Loucy (cell line): Measurements from ENCODE around the gene PADI4.
"Not testable (repeated sequence)": the region's sequence is repeated elsewhere in the genome, so short reads cannot be mapped to it uniquely, and the experiment has no call there.

Experiments used
- H2AFZ ChIP-seq: fragments of 200-600 bp; sonication (generic); 2 replicates; pipeline ENCODE4 v1.6.0; 2016; ENCODE audit warnings: antibody characterized with exemption, mild to moderate bottlenecking, low read length, moderate library complexity
- H3F3A ChIP-seq: fragments of 200-600 bp; 2 replicates; pipeline ENCODE4 v1.6.0; 2016; ENCODE audit warnings: antibody characterized with exemption, low read depth, mild to moderate bottlenecking
- H3K27me3 ChIP-seq: fragments of 200-600 bp; sonication (generic); 2 replicates; pipeline ENCODE4 v1.6.1; 2014; ENCODE audit warnings: low read length, mild to moderate bottlenecking; ENCODE audit not compliant: insufficient read depth, poor library complexity, severe bottlenecking
- H3K36me3 ChIP-seq: fragments of 200-600 bp; sonication (generic); 2 replicates; pipeline ENCODE4 v1.6.1; 2016; ENCODE audit warnings: low read length; ENCODE audit not compliant: insufficient read depth
- H3K4me1 ChIP-seq: fragments of 200-600 bp; sonication (generic); 2 replicates; pipeline ENCODE4 v1.5.1; 2014; ENCODE audit warnings: low read length, mild to moderate bottlenecking; ENCODE audit not compliant: insufficient read depth, poor library complexity, severe bottlenecking
- H3K4me2 ChIP-seq: fragments of 200-600 bp; sonication (generic); 2 replicates; pipeline ENCODE4 v1.6.0; 2014; ENCODE audit warnings: antibody characterized with exemption, low read length, low read depth, mild to moderate bottlenecking; ENCODE audit not compliant: poor library complexity, severe bottlenecking
- H3K4me3 ChIP-seq: fragments of 200-600 bp; sonication (generic); 2 replicates; pipeline ENCODE4 v1.5.1; 2014; ENCODE audit warnings: low read length, mild to moderate bottlenecking, mixed read lengths; ENCODE audit not compliant: poor library complexity, severe bottlenecking
- H3K79me2 ChIP-seq: fragments of 200-600 bp; sonication (generic); 2 replicates; pipeline ENCODE4 v1.6.1; 2014; ENCODE audit warnings: low read length; ENCODE audit not compliant: insufficient read depth
- H3K9ac ChIP-seq: fragments of 200-600 bp; sonication (generic); 2 replicates; pipeline ENCODE4 v1.6.0; 2014; ENCODE audit warnings: mild to moderate bottlenecking, low read depth, low read length, moderate library complexity; ENCODE audit not compliant: poor library complexity, severe bottlenecking
- H3K9me2 ChIP-seq: fragments of 200-600 bp; sonication (generic); replicated peaks from 2 replicates; pipeline ENCODE4 v1.6.1; 2016; ENCODE audit warnings: low read depth, low read length, mixed read lengths
- H3K9me3 ChIP-seq: fragments of 200-600 bp; sonication (generic); 2 replicates; pipeline ENCODE4 v1.6.1; 2014; ENCODE audit warnings: mild to moderate bottlenecking, antibody characterized with exemption, low read length, low read depth; ENCODE audit not compliant: insufficient read depth
- H4K20me1 ChIP-seq: fragments of 200-600 bp; sonication (generic); 2 replicates; pipeline ENCODE4 v1.6.0; 2014; ENCODE audit warnings: antibody characterized with exemption, low read length, mild to moderate bottlenecking; ENCODE audit not compliant: insufficient read depth, poor library complexity, severe bottlenecking
- EZH2phosphoT487 ChIP-seq: fragments of 200-600 bp; IDR thresholded peaks from 2 replicates; pipeline ENCODE4 v1.6.1; 2018; ENCODE audit warnings: antibody characterized with exemption, mild to moderate bottlenecking, moderate library complexity, borderline replicate concordance
- TF ChIP-seq, protein P1 (sequence below): fragments of 200-600 bp; sonication (generic); conservative IDR thresholded peaks from 2 replicates; pipeline ENCODE4 v1.5.1; 2014; ENCODE audit warnings: mild to moderate bottlenecking, antibody characterized with exemption, low read length

PADI4 gene

DNA sequence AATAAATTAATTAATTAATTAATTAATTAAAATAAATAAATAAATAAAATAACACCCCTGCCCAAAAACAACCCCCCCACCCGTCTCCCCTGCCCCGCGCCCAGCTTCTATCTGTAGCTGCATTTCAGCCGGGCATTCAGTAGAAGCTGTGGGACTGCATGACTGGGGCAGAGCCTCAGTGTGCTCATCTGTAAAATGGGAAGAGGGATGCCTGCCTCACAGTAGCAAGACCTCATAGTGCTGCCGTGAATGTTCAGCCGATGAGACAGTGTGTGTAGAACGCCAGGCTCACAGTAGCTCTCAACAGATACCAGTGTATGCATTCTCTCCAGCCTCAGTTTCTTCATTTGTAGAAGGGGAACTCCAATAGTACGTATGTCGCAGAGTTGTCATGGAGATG is 8.7 kb downstream of the PADI4 start:
- H3K9me2 ChIP-seq, result no peaks in the 10 kb centered on the region
- no peak overlapping the region for H2AFZ ChIP-seq
- no peaks in the 10 kb centered on the region for H3K36me3 ChIP-seq
- no peaks in the 10 kb centered on the region for H4K20me1 ChIP-seq
- no peaks in the 10 kb centered on the region for H3K79me2 ChIP-seq
- H3K4me2 ChIP-seq, result no peak overlapping the region
- H3K9me3 ChIP-seq, result no peaks in the 10 kb centered on the region
- no peaks in the 10 kb centered on the region for H3F3A ChIP-seq
- TF ChIP-seq EZH2phosphoT487, result no peak
- TF ChIP-seq, protein P1, sequence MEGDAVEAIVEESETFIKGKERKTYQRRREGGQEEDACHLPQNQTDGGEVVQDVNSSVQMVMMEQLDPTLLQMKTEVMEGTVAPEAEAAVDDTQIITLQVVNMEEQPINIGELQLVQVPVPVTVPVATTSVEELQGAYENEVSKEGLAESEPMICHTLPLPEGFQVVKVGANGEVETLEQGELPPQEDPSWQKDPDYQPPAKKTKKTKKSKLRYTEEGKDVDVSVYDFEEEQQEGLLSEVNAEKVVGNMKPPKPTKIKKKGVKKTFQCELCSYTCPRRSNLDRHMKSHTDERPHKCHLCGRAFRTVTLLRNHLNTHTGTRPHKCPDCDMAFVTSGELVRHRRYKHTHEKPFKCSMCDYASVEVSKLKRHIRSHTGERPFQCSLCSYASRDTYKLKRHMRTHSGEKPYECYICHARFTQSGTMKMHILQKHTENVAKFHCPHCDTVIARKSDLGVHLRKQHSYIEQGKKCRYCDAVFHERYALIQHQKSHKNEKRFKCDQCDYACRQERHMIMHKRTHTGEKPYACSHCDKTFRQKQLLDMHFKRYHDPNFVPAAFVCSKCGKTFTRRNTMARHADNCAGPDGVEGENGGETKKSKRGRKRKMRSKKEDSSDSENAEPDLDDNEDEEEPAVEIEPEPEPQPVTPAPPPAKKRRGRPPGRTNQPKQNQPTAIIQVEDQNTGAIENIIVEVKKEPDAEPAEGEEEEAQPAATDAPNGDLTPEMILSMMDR, result no peak
- no peaks in the 10 kb centered on the region for H3K4me1 ChIP-seq
- H3K4me3 ChIP-seq, result no peak overlapping the region
- no peak overlapping the region for H3K9ac ChIP-seq
- no peaks in the 10 kb centered on the region for H3K27me3 ChIP-seq

DNA sequence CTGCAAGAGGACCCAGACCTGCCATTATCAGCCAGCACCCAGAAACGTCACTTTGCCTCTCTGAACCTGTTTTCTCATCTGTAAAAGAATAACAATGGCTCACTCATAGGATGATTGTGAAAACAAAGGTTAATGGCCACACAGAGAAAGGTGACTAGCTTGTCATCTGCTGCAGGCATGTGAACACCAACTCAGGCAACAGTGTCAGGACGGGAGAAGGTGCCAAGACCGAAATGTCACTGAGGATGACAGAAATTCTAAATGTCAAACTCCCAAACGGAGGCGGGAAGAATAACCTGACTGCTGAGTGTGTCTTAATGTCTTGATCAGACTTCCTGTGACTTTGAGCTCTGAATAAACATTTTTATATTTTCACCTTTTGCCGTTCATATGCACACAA is 10.3 kb downstream of the PADI4 start:
- H3K9ac ChIP-seq, result no peak overlapping the region
- no peaks in the 10 kb centered on the region for H3K9me3 ChIP-seq
- no peaks in the 10 kb centered on the region for H3K9me2 ChIP-seq
- H3K79me2 ChIP-seq, result no peaks in the 10 kb centered on the region
- no peaks in the 10 kb centered on the region for H3F3A ChIP-seq
- TF ChIP-seq, protein P1, result no peak
- TF ChIP-seq EZH2phosphoT487, result no peak
- H4K20me1 ChIP-seq, result no peaks in the 10 kb centered on the region
- H3K36me3 ChIP-seq, result no peaks in the 10 kb centered on the region
- H3K27me3 ChIP-seq, result no peaks in the 10 kb centered on the region
- no peak overlapping the region for H3K4me2 ChIP-seq
- no peak overlapping the region for H2AFZ ChIP-seq
- no peaks in the 10 kb centered on the region for H3K4me1 ChIP-seq
- H3K4me3 ChIP-seq, result no peak overlapping the region

DNA sequence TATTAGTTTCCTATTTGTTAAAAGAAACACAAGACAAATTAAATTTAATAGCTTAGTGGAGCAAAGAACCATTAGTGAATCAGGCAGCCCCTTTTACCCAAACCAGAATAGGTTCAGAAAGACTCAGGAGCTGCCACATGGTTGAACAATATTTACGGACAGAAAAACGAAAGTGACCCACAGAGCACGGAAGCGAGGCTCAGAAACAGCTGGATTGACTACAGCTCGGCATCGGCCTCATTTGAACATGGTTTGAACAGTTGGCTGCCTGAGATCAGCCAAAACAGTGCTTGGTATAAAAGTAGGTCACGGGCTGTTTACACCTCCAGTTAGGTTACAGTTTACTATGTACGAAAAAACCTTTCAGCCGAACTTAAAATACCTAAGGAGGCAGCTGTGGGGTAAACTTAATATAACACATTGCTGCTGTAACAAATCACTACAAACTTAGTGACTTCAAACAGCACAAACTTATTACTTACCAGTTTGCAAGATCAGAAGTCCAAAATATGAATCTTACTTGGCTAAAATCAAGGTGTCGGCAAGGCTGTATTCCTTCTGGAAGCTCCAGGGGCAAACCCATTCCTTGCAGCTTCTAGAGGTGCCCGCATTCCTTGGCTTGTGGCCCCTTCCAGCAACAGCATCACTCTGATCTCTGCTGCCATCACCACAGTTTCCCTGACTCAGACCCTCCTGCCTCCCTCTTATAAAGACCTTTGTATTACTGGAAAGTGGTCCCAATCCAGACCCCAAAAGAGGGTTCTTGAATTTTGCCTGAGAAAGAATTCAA is 11.8 kb downstream of the PADI4 start:
- no peak overlapping the region for H3K4me2 ChIP-seq

DNA sequence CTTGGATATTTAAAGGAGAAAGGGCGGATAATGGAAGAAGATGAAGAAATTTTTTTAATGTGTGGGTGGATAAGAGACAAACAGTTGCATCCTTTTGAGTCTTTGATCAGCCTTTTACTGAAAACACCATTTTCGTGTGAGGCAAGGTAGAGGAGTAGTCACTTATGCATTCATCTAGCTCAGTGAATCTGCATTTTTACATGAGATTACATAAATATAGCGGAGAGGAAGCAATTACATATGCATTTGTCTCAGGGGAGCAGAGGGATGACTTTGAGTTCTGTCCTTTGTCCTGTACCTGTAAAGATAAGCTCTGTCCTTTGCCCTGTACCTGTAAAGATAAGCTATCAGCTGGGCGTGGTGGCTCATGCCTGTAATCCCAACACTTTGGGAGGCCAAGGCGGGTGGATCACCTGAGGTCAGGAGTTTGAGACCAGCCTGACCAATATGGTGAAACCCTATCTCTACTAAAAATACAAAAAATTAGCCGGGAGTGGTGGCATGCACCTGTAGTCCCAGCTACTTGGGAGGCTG is 13.9 kb downstream of the PADI4 start:
- H3K79me2 ChIP-seq, H4K20me1 ChIP-seq, H3K36me3 ChIP-seq, H3K4me2 ChIP-seq, H2AFZ ChIP-seq, H3F3A ChIP-seq, H3K9ac ChIP-seq, H3K4me1 ChIP-seq, H3K4me3 ChIP-seq, H3K9me2 ChIP-seq, H3K9me3 ChIP-seq, H3K27me3 ChIP-seq: not testable (repeated sequence)

More for the DNA sequence above, 11.8 kb downstream of the PADI4 start:
- Histone ChIP-seq H3K4me3 (no peak overlapping the region), H3K9me2 (no peaks in the 10 kb centered on the region), H4K20me1 (no peaks in the 10 kb centered on the region), H3K9ac (no peak overlapping the region), H3K27me3 (no peaks in the 10 kb centered on the region), H2AFZ (no peak overlapping the region), H3K9me3 (no peaks in the 10 kb centered on the region), H3F3A (no peaks in the 10 kb centered on the region), H3K79me2 (no peaks in the 10 kb centered on the region), H3K36me3 (no peaks in the 10 kb centered on the region), H3K4me1 (no peaks in the 10 kb centered on the region)
- TF ChIP-seq EZH2phosphoT487, result no peak
- TF ChIP-seq, protein P1, result no peak
